K562 (cell line): ENCODE results near the gene ZNF556. TPM values are rescaled to one million over a fixed set of nuclear protein-coding genes. Genes with fewer than 3 reads are reported as not detected.
A peak's percentile ranks its signal among the peaks of the same experiment; 100 is the strongest.

ENCODE experiments used
- ARHGAP35 ChIP-seq: fragments of 450-650 bp; IDR thresholded peaks from 2 replicates; pipeline ENCODE4 v1.6.1; 2018; ENCODE audit not compliant: partially characterized antibody
- ASH1L ChIP-seq: fragments of 450-650 bp; IDR thresholded peaks from 2 replicates; pipeline ENCODE4 v1.6.1; 2018; ENCODE audit warnings: borderline replicate concordance, mild to moderate bottlenecking, low read depth; ENCODE audit not compliant: partially characterized antibody
- CBX1 ChIP-seq: sonication (generic); IDR thresholded peaks from 2 replicates; pipeline ENCODE4 v1.6.1; 2016; ENCODE audit warnings: antibody characterized with exemption, low read depth, mild to moderate bottlenecking
- CREBBP ChIP-seq: IDR thresholded peaks from one replicate; pipeline ENCODE4 v1.6.1; 2012; ENCODE audit warnings: low read depth, mild to moderate bottlenecking, control low read depth, inconsistent platforms, low read length
- ELF1 ChIP-seq: fragments of 200-800 bp; sonication (Bioruptor generic); IDR thresholded peaks from 2 replicates; pipeline ENCODE4 v1.6.1; 2016; ENCODE audit warnings: missing genetic modification characterization, missing compliant biosample characterization
- ESRRB ChIP-seq: fragments of 250-450 bp; sonication (Bioruptor Pico); IDR thresholded peaks from 2 replicates; pipeline ENCODE4 v1.5.0; 2020; ENCODE audit warnings: mild to moderate bottlenecking, moderate library complexity, borderline replicate concordance
- ETV1 ChIP-seq: fragments of 450-650 bp; conservative IDR thresholded peaks from 2 replicates; pipeline ENCODE4 v1.6.1; 2016; ENCODE audit warnings: missing genetic modification characterization, control low read depth, low read depth, missing compliant biosample characterization
- FOXK1 ChIP-seq: sonication (generic); formaldehyde crosslinking; IDR thresholded peaks from 2 replicates; pipeline ENCODE4 v1.8.0; 2022; ENCODE audit warnings: missing genetic modification reagents, mild to moderate bottlenecking, borderline replicate concordance
- HMG20A ChIP-seq: fragments of 450-650 bp; formaldehyde crosslinking; conservative IDR thresholded peaks from 2 replicates; pipeline ENCODE4 v1.4.0; 2020; ENCODE audit warnings: mild to moderate bottlenecking, mixed read lengths
- HNRNPK ChIP-seq: fragments of 200-400 bp; formaldehyde crosslinking; IDR thresholded peaks from one replicate; pipeline ENCODE4 v1.6.1; 2018; ENCODE audit warnings: mild to moderate bottlenecking, low read depth, low read length; ENCODE audit not compliant: poor library complexity, severe bottlenecking
- MAX ChIP-seq: sonication (generic); formaldehyde crosslinking; IDR thresholded peaks from 2 replicates; pipeline ENCODE4 v1.9.0; 2022; ENCODE audit warnings: mild to moderate bottlenecking, missing genetic modification reagents
- MYNN ChIP-seq, 2 experiments: sonication (generic); formaldehyde crosslinking in 1 of 2; IDR thresholded peaks; 2 replicates each; pipeline versions ENCODE4 v1.5.0 to v1.6.1; 2016 to 2020; ENCODE audit warnings: antibody characterized with exemption in 1 of 2, missing genetic modification reagents in 1 of 2
- OTX1 ChIP-seq: fragments of 450-650 bp; formaldehyde crosslinking; IDR thresholded peaks from 2 replicates; pipeline ENCODE4 v1.4.0; 2022; ENCODE audit warnings: mild to moderate bottlenecking
- POLR2AphosphoS5 ChIP-seq: IDR thresholded peaks from 2 replicates; pipeline ENCODE4 v1.6.1; 2011; ENCODE audit warnings: mild to moderate bottlenecking, low read depth, low read length, moderate library complexity; ENCODE audit not compliant: control insufficient read depth, insufficient read depth
- RBM15 ChIP-seq: fragments of 200-400 bp; formaldehyde crosslinking; IDR thresholded peaks from 2 replicates; pipeline ENCODE4 v1.6.1; 2018; ENCODE audit warnings: mild to moderate bottlenecking, low read length, moderate library complexity; ENCODE audit not compliant: insufficient read depth
- SRSF1 ChIP-seq: fragments of 200-400 bp; formaldehyde crosslinking; IDR thresholded peaks from 2 replicates; pipeline ENCODE4 v1.6.1; 2017; ENCODE audit warnings: mild to moderate bottlenecking, low read depth, low read length, moderate library complexity
- TBP ChIP-seq: optimal IDR thresholded peaks from 2 replicates; pipeline ENCODE3; 2011; ENCODE audit warnings: low read depth, low read length, improper control_type of control experiment
- ZBTB2 ChIP-seq: fragments of 450-650 bp; IDR thresholded peaks from 2 replicates; pipeline ENCODE4 v1.6.1; 2016; ENCODE audit warnings: antibody characterized with exemption
- ZFP30 ChIP-seq: fragments of 250-450 bp; sonication (Bioruptor Pico); IDR thresholded peaks from 2 replicates; pipeline ENCODE4 v1.8.0; 2022; ENCODE audit warnings: moderate library complexity, mild to moderate bottlenecking, inconsistent platforms, borderline replicate concordance
- ZKSCAN8 ChIP-seq: fragments of 200-800 bp; sonication (Bioruptor generic); IDR thresholded peaks from 2 replicates; pipeline ENCODE4 v1.6.1; 2016; ENCODE audit warnings: missing genetic modification characterization, missing compliant biosample characterization
- ZNF445 ChIP-seq: fragments of 250-450 bp; sonication (Bioruptor Pico); IDR thresholded peaks from 2 replicates; pipeline ENCODE4 v1.4.0; 2020; ENCODE audit warnings: low read depth, mild to moderate bottlenecking, moderate library complexity
- ZNF592 ChIP-seq: fragments of 450-650 bp; IDR thresholded peaks from 2 replicates; pipeline ENCODE4 v1.6.1; 2017; ENCODE audit warnings: antibody characterized with exemption, mild to moderate bottlenecking
- ZNF668 ChIP-seq: fragments of 250-450 bp; sonication (Bioruptor Pico); IDR thresholded peaks from 2 replicates; pipeline ENCODE4 v1.8.0; 2022; ENCODE audit warnings: mild to moderate bottlenecking, inconsistent platforms
- ZNF717 ChIP-seq: fragments of 250-450 bp; sonication (Bioruptor Pico); IDR thresholded peaks from 2 replicates; pipeline ENCODE4 v1.5.0; 2021
- polyA plus RNA-seq, 8 experiments: library from polyadenylated mRNA; depleted of rRNA in 4 of 8; stranded (reverse) in 5 of 8; unstranded in 3 of 8; fragments of >200 nt; fragmentation: Nextera tagmentation in 2 of 8; fragmentation: Illumina TruSeq in 1 of 8; extraction: Ambion mirVana in 2 of 8; extraction: Trizol in 1 of 8; gene quantifications; 2 replicates each; pipeline versions ENCODE4 v1.2.1 to v1.2.3, GENCODE V29; 2011 to 2014; ENCODE audit warnings: inconsistent platforms in 1 of 8, missing spikeins in 1 of 8
- total RNA-seq, 7 experiments: library from RNA; depleted of rRNA in 6 of 7; stranded (reverse); fragments of >200 nt in 6 of 7; fragmentation: Illumina TruSeq in 2 of 7; extraction: Trizol in 2 of 7; gene quantifications; 2 replicates each; pipeline versions ENCODE4 v1.2.1 to v1.2.3, GENCODE V29; 2011 to 2021; ENCODE audit warnings: low replicate concordance in 1 of 7

The ZNF556 gene
- total and polyA plus RNA-seq, 9 of the 15 experiments (the other 6 are each of a cell fraction or from before 2014, with no cell fraction given), result 0.01 to 0.36 (median 0.10) TPM; not detected in 1

- TF ChIP-seq SRSF1, result no peak
- no peak for TF ChIP-seq ZNF717 (CRISPR knock-in tag)
- TF ChIP-seq ZNF668 (CRISPR knock-in tag), result no peak
- no peak for TF ChIP-seq CREBBP
- TF ChIP-seq ARHGAP35, result no peak
- 0 out of 2 replicates have a peak, but pooled peaks have one; percentile 32 for TF ChIP-seq FOXK1 (CRISPR knock-in tag)
- TF ChIP-seq HNRNPK, result no peak
- TF ChIP-seq MYNN (IDR thresholded peaks at IDR 0.05), result 0 out of 2 replicates have a peak, but pooled peaks have one; percentile 16
- no peak for TF ChIP-seq MYNN (CRISPR knock-in tag; IDR thresholded peaks at IDR 0.05)
- TF ChIP-seq ASH1L, result no peak
- TF ChIP-seq ELF1 (tag), result no peak
- no peak for TF ChIP-seq POLR2AphosphoS5
- peak; percentile 94 for TF ChIP-seq ZBTB2
- TF ChIP-seq ZFP30 (CRISPR knock-in tag), result no peak
- TF ChIP-seq OTX1, result no peak
- peak; percentile 60 for TF ChIP-seq TBP
- peak; percentile 80 for TF ChIP-seq MAX (CRISPR knock-in tag)
- no peak for TF ChIP-seq HMG20A
- peak; percentile 84 for TF ChIP-seq CBX1
- 0 out of 2 replicates have a peak, but pooled peaks have one; percentile 39 for TF ChIP-seq ZNF592
- TF ChIP-seq ZKSCAN8 (CRISPR knock-in tag), result no peak
- TF ChIP-seq ESRRB (CRISPR knock-in tag), result no peak
- no peak for TF ChIP-seq RBM15
- peak; percentile 77; the same call in 1 of the 2 replicates for TF ChIP-seq ZNF445
- no peak for TF ChIP-seq ETV1
Observed at GRCh38 chr19:2819540-2820111, 47.5 kb upstream of the ZNF556 start, which contains the start of gene ZNF554 (continued).
